Mesendoderm (in vitro differentiated cells): Measurements from ENCODE around the gene ADAMTS15.

ENCODE experiments used
- DNase-seq: peaks from one replicate; pipeline ENCODE4 v3.0.0; 2013
- H2AK5ac ChIP-seq: 2 replicates; pipeline ENCODE4 v1.6.1; 2013; ENCODE audit warnings: low read length, inconsistent platforms
- H2BK120ac ChIP-seq: 2 replicates; pipeline ENCODE4 v1.6.1; 2013; ENCODE audit warnings: low read depth, mild to moderate bottlenecking, low read length, moderate library complexity, mixed read lengths
- H2BK15ac ChIP-seq: replicated peaks from 2 replicates; pipeline ENCODE4 v1.6.1; 2013; ENCODE audit warnings: low read depth, mild to moderate bottlenecking, moderate library complexity
- H2BK5ac ChIP-seq: 2 replicates; pipeline ENCODE4 v1.6.1; 2013; ENCODE audit warnings: low read length, inconsistent platforms
- H3K18ac ChIP-seq: 2 replicates; pipeline ENCODE4 v1.6.1; 2013; ENCODE audit warnings: mild to moderate bottlenecking, low read length, mixed read lengths
- H3K23ac ChIP-seq: one replicate; pipeline ENCODE4 v1.6.1; 2013; ENCODE audit warnings: low read length
- H3K27ac ChIP-seq: 2 replicates; pipeline ENCODE4 v1.5.1; 2013; ENCODE audit warnings: low read depth, mild to moderate bottlenecking, inconsistent platforms, low read length, moderate library complexity
- H3K27me3 ChIP-seq: 2 replicates; pipeline ENCODE4 v1.6.1; 2013; ENCODE audit warnings: low read length, control low read depth, mild to moderate bottlenecking, inconsistent platforms; ENCODE audit not compliant: insufficient read depth, poor library complexity
- H3K36me3 ChIP-seq: 2 replicates; pipeline ENCODE4 v1.6.1; 2013; ENCODE audit warnings: low read length, inconsistent platforms; ENCODE audit not compliant: control insufficient read depth, insufficient read depth
- H3K4ac ChIP-seq: one replicate; pipeline ENCODE4 v1.6.1; 2013; ENCODE audit warnings: low read depth, mild to moderate bottlenecking, low read length, moderate library complexity
- H3K4me1 ChIP-seq: 2 replicates; pipeline ENCODE4 v1.6.1; 2013; ENCODE audit warnings: low read depth, low read length, inconsistent platforms; ENCODE audit not compliant: control insufficient read depth
- H3K4me2 ChIP-seq: 2 replicates; pipeline ENCODE4 v1.6.1; 2013; ENCODE audit warnings: low read length
- H3K4me3 ChIP-seq: 2 replicates; pipeline ENCODE4 v1.5.1; 2013; ENCODE audit warnings: mild to moderate bottlenecking, low read length
- H3K56ac ChIP-seq: one replicate; pipeline ENCODE4 v1.6.1; 2013; ENCODE audit warnings: low read length
- H3K79me1 ChIP-seq: 2 replicates; pipeline ENCODE4 v1.6.1; 2013; ENCODE audit warnings: low read length, inconsistent platforms
- H3K79me2 ChIP-seq: 2 replicates; pipeline ENCODE4 v1.6.1; 2013; ENCODE audit warnings: mild to moderate bottlenecking, low read length; ENCODE audit not compliant: control insufficient read depth, insufficient read depth
- H3K9ac ChIP-seq: 2 replicates; pipeline ENCODE4 v1.6.1; 2013; ENCODE audit warnings: low read length, inconsistent platforms
- H4K5ac ChIP-seq: one replicate; pipeline ENCODE4 v1.6.1; 2013; ENCODE audit warnings: low read length
- H4K8ac ChIP-seq: one replicate; pipeline ENCODE4 v1.6.1; 2013; ENCODE audit warnings: low read depth, mild to moderate bottlenecking, control low read depth, low read length, moderate library complexity
- WGBS: extraction: QIAGEN DNeasy Blood & Tissue Kit; methylation state at CpG from one replicate; pipeline ENCODE4 v1.1.7; 2013; ENCODE audit warnings: low lambda C conversion rate, missing lambda C conversion rate; ENCODE audit not compliant: insufficient coverage; ENCODE audit errors: extremely low coverage; 5-methylcytosine and 5-hydroxymethylcytosine counted together

The ADAMTS15 gene

DNA sequence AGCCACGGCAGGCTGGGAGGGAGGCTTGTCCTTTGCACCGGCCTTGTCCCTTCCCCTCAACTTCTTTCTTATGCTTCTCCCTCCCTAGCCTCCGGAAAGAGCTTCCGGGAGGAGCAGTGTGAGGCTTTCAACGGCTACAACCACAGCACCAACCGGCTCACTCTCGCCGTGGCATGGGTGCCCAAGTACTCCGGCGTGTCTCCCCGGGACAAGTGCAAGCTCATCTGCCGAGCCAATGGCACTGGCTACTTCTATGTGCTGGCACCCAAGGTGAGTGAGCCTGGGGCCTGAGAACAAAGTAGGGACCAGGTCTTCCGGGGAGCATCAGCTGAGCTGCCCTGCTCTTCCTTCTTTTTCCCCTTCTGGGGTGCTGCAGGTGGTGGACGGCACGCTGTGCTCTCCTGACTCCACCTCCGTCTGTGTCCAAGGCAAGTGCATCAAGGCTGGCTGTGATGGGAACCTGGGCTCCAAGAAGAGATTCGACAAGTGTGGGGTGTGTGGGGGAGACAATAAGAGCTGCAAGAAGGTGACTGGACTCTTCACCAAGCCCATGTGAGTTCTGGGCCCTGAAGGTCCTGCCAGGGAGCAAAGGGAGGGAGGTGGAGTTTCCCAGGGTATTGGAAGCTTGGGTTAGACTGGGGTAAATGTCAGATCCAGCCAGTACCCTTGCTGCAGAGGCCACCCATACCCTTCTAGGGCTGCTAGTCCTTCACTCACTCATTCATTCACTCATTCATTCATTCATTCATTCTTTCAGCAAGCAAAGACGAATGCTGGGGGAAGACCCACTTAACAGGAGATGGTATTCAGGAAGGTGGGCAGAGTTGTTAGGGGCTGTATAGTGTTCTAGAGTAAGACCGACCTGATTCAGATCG lies 22.6 kb downstream of the ADAMTS15 start:
- H3K23ac ChIP-seq, result no peak overlapping the region

GRCh38 chr11:130471731-130472433 lies 23.4 kb downstream of the ADAMTS15 start:
- H3K79me1 ChIP-seq, result no peaks in the 10 kb centered on the region
- H3K56ac ChIP-seq, result no peak overlapping the region
- H3K4me2 ChIP-seq, result no peak overlapping the region
- H2AK5ac ChIP-seq, result no peak overlapping the region
- H3K36me3 ChIP-seq, result no peaks in the 10 kb centered on the region
- no peak overlapping the region for H3K9ac ChIP-seq
- DNase-seq, result no peak
- H3K4me3 ChIP-seq, result no peak overlapping the region
- no peaks in the 10 kb centered on the region for H3K79me2 ChIP-seq
- no peak overlapping the region for H3K23ac ChIP-seq
- no peak overlapping the region for H3K27ac ChIP-seq
- H2BK15ac ChIP-seq, result no peak overlapping the region
- H3K4ac ChIP-seq, result no peak overlapping the region
- H2BK5ac ChIP-seq, result no peak overlapping the region
- no CpG with 5 or more reads among the region's 11 CpGs for WGBS
- H4K5ac ChIP-seq, result no peak overlapping the region
- no peak overlapping the region for H2BK120ac ChIP-seq
- no peaks in the 10 kb centered on the region for H3K4me1 ChIP-seq
- no peak overlapping the region for H4K8ac ChIP-seq
- no peaks in the 10 kb centered on the region for H3K27me3 ChIP-seq
- no peak overlapping the region for H3K18ac ChIP-seq

More for the DNA sequence above, 22.6 kb downstream of the ADAMTS15 start:
- no peak overlapping the region for H3K4me3 ChIP-seq
- no peaks in the 10 kb centered on the region for H3K27me3 ChIP-seq
- no peak overlapping the region for H4K8ac ChIP-seq
- H3K4me2 ChIP-seq, result no peak overlapping the region
- H3K27ac ChIP-seq, result no peak overlapping the region
- H4K5ac ChIP-seq, result no peak overlapping the region
- H3K79me2 ChIP-seq, result no peaks in the 10 kb centered on the region
- H3K4ac ChIP-seq, result no peak overlapping the region
- no peak overlapping the region for H2BK5ac ChIP-seq
- no peak overlapping the region for H2BK15ac ChIP-seq
- H2BK120ac ChIP-seq, result no peak overlapping the region
- H3K18ac ChIP-seq, result no peak overlapping the region
- H3K79me1 ChIP-seq, result no peaks in the 10 kb centered on the region
- H2AK5ac ChIP-seq, result no peak overlapping the region
- H3K4me1 ChIP-seq, result no peaks in the 10 kb centered on the region
- WGBS, result no CpG with 5 or more reads among the region's 20 CpGs
- no peak overlapping the region for H3K9ac ChIP-seq
- H3K56ac ChIP-seq, result no peak overlapping the region
- H3K36me3 ChIP-seq, result no peaks in the 10 kb centered on the region
- no peak for DNase-seq

DNA sequence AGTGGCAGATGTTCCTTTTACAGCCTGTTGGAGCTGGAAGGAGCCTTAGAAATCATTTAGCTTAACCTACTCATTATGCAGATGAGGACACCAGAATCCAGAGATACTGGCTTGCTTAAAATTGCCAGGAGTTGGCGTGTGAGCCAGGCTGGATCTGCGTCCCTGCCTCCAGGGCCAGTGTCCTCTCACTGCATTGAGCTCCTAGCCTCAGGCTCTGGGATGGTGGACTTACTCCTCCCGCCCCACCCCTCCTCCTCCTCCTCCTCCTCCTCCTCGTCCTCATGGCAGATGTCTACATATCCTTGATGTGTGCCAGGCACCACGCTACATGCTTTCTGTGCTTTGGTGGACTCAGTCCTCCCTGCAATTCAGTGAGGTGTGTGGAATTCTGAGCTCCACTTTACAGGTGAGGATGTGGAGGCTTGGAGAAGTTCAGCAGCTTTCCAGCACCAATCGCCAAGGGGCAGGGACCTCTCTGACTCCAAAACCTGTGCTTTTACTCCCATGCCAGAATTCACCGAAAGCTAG lies 24.1 kb downstream of the ADAMTS15 start:
- Histone ChIP-seq H3K79me1 (no peaks in the 10 kb centered on the region), H3K9ac (no peak overlapping the region), H3K4ac (no peak overlapping the region), H3K4me3 (no peak overlapping the region), H3K27ac (no peak overlapping the region), H3K4me1 (no peaks in the 10 kb centered on the region), H4K5ac (no peak overlapping the region), H3K18ac (no peak overlapping the region), H3K23ac (no peak overlapping the region), H2BK5ac (no peak overlapping the region), H3K36me3 (no peaks in the 10 kb centered on the region), H2BK15ac (no peak overlapping the region), H3K79me2 (no peaks in the 10 kb centered on the region), H2BK120ac (no peak overlapping the region), H2AK5ac (no peak overlapping the region), H3K4me2 (no peak overlapping the region), H3K27me3 (no peaks in the 10 kb centered on the region), H3K56ac (no peak overlapping the region), H4K8ac (no peak overlapping the region)
- no peak for DNase-seq
- no CpG with 5 or more reads among the region's 7 CpGs for WGBS

GRCh38 chr11:130473056-130473794 lies 24.8 kb downstream of the ADAMTS15 start:
- Histone ChIP-seq H3K4ac (no peak overlapping the region), H3K79me1 (no peaks in the 10 kb centered on the region), H3K23ac (no peak overlapping the region), H3K79me2 (no peaks in the 10 kb centered on the region), H4K8ac (no peak overlapping the region), H3K18ac (no peak overlapping the region), H3K56ac (no peak overlapping the region), H2BK5ac (no peak overlapping the region), H3K9ac (no peak overlapping the region), H3K36me3 (no peaks in the 10 kb centered on the region), H3K4me2 (no peak overlapping the region), H4K5ac (no peak overlapping the region), H3K27ac (no peak overlapping the region), H3K4me1 (peaks cover 2% of the 10 kb centered on the region), H2BK15ac (no peak overlapping the region), H2BK120ac (no peak overlapping the region), H3K27me3 (no peaks in the 10 kb centered on the region), H3K4me3 (no peak overlapping the region), H2AK5ac (no peak overlapping the region)
- no CpG with 5 or more reads among the region's 52 CpGs for WGBS
- DNase-seq, result no peak

DNA sequence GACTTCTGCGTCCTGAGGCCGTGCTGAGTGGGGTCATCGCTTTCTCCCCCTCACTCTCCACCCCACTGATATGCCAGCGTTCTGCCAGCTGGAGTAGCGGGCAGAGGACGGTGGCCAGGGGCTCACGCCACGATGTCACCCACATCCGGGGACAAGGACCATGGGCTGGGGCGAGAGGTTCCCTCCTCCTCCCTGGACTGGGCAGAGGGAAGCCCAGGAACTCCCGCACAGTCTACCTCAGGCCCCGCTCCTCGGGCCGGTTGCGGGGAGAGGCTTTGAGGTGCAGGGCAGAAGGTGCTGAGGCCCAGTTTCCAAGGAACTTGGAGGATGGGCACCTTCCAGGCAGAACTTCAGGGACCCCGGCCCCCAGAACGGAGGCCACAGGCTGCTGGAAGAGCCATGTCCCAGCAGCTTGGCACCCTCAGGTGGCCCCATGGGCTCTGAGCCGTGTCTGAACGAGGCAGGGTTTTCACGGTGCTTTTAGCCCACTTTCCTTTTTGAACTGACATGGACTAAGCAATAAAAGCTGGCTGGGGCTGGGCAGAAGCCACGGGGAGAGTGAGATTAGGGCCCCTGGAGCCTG lies 25.4 kb downstream of the ADAMTS15 start:
- H3K36me3 ChIP-seq, result no peaks in the 10 kb centered on the region
- no peaks in the 10 kb centered on the region for H3K27me3 ChIP-seq
- H3K9ac ChIP-seq, result no peak overlapping the region
- no peak overlapping the region for H3K18ac ChIP-seq
- H2BK120ac ChIP-seq, result no peak overlapping the region
- H3K56ac ChIP-seq, result no peak overlapping the region
- peaks cover 5% of the 10 kb centered on the region for H3K4me1 ChIP-seq
- H3K27ac ChIP-seq, result no peak overlapping the region
- no peak overlapping the region for H2BK5ac ChIP-seq
- no peak overlapping the region for H3K4ac ChIP-seq
- no peak overlapping the region for H4K5ac ChIP-seq
- DNase-seq, result no peak
- H3K23ac ChIP-seq, result no peak overlapping the region
- H3K79me1 ChIP-seq, result no peaks in the 10 kb centered on the region
- no peak overlapping the region for H3K4me2 ChIP-seq
- H3K79me2 ChIP-seq, result no peaks in the 10 kb centered on the region
- H2BK15ac ChIP-seq, result no peak overlapping the region
- H2AK5ac ChIP-seq, result no peak overlapping the region
- H3K4me3 ChIP-seq, result no peak overlapping the region
- no CpG with 5 or more reads among the region's 21 CpGs for WGBS
- H4K8ac ChIP-seq, result no peak overlapping the region
